Erythroblast (primary cell): Measurements from ENCODE around the gene KCNA5.

ENCODE experiments used
- DNase-seq, 2 experiments: peaks; one replicate each; lab custom pipeline; 2025; lab: John Stamatoyannopoulos, UW
- GATA1 ChIP-seq: IDR thresholded peaks from 2 replicates; pipeline ENCODE4 v1.6.1; 2011; ENCODE audit warnings: low read depth, mild to moderate bottlenecking, control low read depth, low read length, moderate library complexity
- POLR2A ChIP-seq: IDR thresholded peaks from 2 replicates; pipeline ENCODE4 v1.6.1; 2011; ENCODE audit warnings: mild to moderate bottlenecking, low read length

Gene KCNA5

DNA sequence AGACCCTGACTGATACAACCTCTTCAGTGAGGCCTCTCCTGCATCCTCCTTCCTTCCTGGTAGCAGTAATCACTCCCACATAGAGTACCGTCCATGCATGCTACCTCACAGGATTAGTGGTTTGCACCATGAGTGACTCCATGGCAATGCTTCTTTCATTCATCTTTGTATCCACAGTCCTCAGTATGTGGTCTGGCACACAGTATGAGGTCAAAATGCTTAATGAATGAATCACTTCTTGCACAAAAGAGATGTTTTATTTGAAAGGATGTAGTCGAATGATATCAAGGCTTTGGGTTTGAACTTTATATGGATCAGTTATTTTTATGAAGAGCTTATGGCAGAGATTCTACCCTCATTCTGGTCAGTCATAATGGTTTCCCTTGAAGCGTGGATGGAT lies 42.2 kb downstream of the KCNA5 start:
- no peak for DNase-seq
- TF ChIP-seq GATA1 (no peak), POLR2A (no peak)

DNA sequence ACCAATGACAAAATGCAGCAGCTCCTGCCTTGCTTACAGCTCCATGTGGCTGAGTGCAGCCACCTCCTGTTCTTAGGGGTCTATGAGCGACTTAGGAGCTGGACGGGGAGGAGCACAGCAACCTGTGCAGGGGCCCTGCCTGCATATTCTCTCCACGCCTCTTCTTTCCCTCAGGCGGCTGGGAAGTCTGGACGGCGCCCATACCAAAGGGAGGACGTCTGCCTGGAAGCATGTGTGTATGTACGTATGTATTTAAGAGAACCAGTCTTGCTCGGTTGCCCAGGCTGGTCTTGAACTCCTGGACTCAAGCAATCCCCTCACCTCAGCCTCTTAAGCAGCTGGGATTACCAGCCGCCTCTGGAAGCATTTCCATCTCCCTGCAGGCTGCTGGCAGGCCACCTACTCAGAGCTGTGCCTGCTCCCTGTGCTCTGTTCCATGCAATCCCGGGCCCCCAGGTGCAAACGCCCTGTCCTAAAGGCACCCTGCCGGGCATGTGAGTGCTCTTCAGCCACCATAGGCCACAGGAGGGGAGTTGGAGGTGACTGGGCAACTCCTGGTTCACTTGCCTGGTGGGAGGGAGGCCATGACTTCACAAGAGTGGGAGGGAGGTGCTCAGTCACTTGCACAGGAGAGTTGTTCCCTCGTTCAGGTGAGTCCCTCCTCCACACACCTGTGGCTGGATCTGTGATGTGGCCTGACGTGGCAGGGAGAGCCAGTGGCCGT lies 44.3 kb downstream of the KCNA5 start:
- TF ChIP-seq GATA1 (no peak), POLR2A (no peak)
- no peak for DNase-seq

DNA sequence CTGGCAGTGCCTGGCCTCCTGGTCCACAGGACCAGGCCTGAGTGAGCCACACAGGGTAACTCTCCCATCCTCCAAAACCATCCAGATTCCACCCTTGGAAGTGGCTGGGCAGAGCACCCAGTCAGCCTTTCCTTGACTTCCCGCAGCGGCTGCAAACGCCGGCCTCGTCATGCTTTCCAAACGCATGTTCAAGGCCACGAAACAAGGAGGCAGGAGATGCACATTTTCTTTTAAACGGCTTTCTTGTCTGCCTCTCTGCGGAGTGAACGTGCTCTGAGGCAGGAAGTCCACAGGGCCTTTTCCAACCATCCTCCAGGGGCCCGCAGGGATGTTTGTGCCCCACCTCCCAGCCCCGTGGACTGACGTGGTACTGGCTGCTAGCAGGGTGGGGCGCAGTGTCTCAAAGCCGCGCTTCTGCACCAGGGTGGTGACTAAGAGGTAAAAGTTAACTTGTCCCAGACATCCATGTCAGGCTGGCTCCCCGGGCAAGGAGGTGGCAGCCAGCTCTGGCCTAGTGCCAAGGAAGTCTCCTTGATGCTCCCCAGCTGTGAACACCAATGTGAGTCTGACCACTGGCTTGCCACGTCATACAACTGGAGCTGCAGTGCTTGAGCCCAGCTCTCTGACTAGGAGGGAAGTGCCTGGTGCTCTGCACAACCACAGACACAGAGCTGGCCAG lies 45.0 kb downstream of the KCNA5 start:
- TF ChIP-seq GATA1 = no peak
- TF ChIP-seq POLR2A = no peak
- no peak for DNase-seq

DNA sequence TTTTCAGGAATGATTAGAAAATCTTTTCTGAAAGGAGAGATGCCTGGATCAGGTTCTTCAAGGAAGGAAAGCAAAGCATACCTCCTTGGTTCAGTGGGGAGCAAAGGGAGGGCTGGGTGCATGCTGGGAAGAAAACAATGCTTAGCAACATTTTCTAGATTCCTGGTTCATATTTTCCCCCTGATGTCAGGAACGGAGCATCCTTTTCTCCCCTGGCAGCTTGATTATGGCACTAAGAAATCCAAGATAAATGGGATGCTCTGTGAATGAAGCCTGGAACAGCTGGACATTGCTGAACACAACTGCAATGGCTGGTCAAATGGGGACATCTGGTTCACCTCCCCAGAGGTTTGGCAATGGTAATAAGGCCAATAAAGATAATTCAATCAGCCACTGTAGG lies 50.9 kb downstream of the KCNA5 start:
- no peak for TF ChIP-seq GATA1
- no peak for TF ChIP-seq POLR2A
- no peak for DNase-seq

DNA sequence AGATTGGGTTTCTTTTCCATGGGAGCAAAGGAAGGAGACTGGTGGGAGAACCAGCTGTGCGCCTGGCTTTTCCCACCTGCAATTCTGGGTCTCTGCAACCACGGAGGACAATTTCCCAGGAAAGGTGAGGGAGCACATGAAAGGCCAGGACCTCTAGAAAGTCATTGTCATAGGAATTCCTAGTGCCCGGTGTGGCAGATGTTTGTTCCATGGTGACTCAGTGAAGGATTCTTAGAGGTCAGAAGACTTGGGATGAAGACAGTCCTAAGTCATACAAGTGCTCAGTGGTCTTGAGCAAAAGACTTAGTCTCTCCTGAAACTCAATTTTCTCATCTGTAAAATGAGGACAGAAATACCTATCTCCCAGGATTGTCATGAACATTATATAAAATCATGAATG lies 51.3 kb downstream of the KCNA5 start:
- DNase-seq = no peak
- TF ChIP-seq GATA1 = no peak
- no peak for TF ChIP-seq POLR2A
